Ramos (cell line): Measurements from ENCODE around the gene CABLES2.

Source experiments
- in situ Hi-C: fragments of 300-500 bp; cut with MboI; formaldehyde crosslinking; loops from one replicate; pipeline ENCODE4 v1.14.3; 2022; ENCODE audit warnings: low sequenced_read_pairs; ENCODE audit not compliant: unreplicated experiment

Gene CABLES2

GRCh38 chr20:62407221-62407992 is at the start of gene CABLES2:
CABLES2 (minus strand) TSS chr20:62407285; CDS start chr20:62407276, 9 bp downstream.
- in situ Hi-C loops, result loop anchor here (10.0 kb wide), 1 partner anchor 387 kb away; the partner anchor contains the start of gene MRGBP

- in situ Hi-C loops, result no loop called here
Observed at GRCh38 chr20:62455929-62456328, 48.8 kb upstream of the CABLES2 start.

- in situ Hi-C loops, result no loop called here
Observed at GRCh38 chr20:62454904-62455636, 48.0 kb upstream of the CABLES2 start.

DNA sequence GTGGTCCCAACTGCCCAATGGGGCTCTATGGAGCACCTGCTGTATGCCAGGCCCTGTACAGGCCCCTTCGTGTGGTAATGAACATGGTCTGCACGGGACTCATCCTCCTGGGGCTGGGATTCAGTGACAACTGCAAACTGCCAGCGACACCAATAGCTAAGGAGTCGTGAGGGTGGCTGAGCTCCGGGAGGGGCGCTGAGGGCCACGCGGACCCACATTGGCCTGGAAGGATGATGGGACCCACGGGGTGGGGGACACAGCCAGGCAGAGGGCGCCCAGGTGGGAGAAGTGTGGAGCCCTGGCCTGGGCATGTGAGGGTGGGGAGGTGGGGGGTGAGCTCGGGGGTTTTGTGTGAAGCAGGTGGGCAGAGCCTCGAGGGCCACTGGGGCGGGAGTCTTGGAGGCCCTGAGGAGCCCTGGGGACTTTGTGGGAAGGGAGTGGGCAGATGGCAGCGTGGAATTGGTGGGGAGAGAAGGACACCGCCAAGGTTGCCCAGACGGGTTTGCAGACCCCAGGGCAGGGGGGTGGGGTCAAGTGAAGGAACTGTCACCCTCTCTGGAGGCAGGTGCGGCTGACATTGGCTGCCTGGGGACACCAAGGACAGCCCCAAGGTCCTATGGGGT is 46.2 kb upstream of the CABLES2 start:
- in situ Hi-C loops, result no loop called here

DNA sequence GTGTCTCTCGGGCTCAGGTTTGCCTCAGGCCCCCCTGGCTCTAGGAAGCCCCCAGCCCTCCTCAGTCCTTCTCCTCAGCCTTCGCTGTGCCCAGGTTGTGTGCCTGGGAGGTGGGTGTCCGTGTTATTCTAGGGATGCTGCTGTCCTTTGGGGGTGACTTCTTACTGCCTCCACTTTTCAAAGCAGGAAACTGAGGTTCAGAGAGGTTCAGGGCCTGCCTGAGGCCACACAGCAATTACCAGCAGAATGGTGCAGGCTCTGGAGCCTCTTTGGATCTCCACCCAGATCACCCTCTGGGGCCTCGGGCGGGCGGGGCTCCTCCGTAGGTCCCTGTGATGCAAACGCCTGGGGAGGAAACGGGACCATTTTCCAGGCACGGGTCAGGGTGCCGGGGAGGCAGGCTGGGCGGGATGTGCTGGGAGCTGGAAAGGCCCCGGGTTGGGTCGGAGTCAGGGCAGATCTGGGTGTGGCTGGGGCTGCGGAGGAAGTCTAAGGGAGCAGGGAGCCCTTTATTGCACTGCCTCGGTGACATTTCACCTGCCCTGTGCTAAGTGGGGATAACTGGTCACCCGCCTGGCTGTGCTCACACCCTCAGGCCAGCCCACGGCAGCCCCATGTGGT is 45.5 kb upstream of the CABLES2 start:
- in situ Hi-C loops, result no loop called here

DNA sequence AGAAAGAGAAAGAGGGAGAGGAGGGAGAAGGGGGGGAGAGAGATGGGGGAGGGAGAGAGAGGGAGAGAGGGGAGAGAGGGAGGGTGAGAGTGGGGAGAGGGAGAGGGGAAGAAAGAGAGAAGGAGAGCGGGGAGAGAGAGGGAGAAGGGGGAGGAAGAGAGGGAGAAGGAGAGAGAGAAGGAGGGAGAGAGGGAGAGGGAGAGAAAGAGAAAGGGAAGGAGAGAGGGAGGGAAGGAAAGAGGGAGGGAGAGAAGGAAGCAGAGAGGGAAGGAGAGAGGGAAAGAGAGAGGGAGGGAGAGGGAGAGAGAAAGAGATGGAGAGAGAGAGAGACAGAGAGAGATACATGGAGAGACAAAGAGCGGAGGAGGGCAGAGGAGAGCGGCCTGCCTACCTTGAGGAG is 44.9 kb upstream of the CABLES2 start:
- in situ Hi-C loops, result no loop called here

DNA sequence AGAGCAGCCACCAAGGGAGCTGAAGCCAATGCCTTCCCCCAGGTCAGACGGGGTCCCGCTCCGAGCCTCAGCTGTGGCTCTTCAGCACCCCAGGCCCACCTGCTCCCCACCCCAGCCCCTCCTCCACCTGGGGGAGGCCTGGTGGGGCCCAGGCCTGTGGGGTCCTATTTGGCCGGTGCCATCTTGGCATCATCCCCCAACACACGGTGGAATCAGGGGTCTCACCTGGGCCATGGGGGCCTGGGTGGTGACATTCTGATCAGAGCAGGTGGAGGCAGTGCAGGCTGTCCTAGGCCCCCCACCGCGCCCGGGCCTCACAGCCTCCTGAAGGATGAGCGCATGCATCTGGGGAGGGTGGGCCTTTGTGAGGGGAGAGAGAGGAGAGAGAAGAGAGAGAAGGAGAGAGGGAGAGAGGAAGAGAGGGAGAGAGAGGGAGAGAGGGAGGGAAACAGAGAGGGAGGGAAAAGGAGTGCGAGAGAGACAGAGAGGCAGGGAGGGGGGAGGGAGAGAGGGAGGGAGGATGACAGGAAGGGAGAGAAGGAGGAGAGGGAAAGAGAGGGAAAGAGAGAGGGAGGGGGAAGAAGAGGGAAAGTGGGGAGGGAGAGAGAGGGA is 44.2 kb upstream of the CABLES2 start:
- in situ Hi-C loops, result no loop called here

- in situ Hi-C loops, result no loop called here
Observed at GRCh38 chr20:62449951-62450691, 43.0 kb upstream of the CABLES2 start.

- in situ Hi-C loops, result no loop called here
Observed at GRCh38 chr20:62448788-62449187, 41.7 kb upstream of the CABLES2 start.

DNA sequence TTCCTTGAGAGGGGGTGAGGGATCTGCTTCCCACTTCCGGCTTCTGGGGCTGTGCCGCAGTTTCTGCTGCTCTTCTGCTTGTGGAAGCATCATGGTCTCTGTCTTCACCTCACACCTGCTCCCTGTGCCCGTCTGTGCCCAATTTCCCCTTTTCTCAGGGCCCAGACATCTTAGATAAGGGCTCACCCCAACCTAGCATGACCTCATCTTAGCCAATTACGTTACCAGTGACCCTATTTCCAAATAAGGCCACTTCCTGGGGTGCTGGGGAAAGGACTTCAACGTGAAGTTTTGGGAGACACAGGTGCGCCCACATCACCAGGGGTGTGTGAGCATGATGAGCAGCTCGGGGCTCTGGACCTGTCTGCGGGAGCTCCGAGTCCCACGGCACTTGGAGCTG is 41.0 kb upstream of the CABLES2 start:
- in situ Hi-C loops, result no loop called here

GRCh38 chr20:62446888-62447869 is 40.1 kb upstream of the CABLES2 start:
- in situ Hi-C loops, result no loop called here

- in situ Hi-C loops, result no loop called here
Observed at GRCh38 chr20:62446481-62446880, 39.4 kb upstream of the CABLES2 start.

DNA sequence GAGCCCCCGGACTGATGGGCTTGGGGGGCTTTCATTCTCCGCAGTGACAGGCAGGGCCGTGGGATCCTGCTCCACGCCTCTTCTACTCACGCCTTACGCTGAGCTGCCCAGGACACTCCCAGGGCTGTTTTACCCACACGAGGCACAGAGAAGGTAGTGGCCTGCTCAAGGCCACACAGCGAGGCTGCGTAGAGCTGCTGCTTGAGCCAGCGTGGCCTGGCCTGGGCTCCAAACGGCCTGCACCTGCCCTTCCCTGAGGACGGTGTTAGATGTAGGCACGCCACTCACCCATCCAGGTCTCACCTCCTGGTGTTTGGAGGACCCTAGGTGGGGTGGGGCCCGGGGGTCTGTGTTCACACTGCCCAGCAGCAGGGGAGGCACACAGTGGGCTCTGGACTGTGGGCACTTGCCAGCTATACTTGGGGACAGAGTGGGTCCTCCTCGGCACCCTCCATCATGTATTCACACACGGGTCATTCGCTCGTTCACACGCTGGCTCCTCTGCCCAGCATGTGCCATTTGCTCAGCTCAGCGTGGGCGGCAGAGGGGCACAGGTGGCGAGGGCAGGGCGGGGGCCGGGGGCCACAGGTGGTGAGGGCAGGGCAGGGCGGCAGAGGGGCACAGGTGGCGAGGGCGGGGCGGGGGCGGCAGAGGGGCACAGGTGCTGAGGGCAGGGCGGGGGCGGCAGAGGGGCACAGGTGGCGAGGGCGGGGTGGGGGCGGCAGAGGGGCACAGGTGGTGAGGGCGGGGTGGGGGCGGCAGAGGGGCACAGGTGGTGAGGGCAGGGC is 38.7 kb upstream of the CABLES2 start:
- in situ Hi-C loops, result no loop called here

DNA sequence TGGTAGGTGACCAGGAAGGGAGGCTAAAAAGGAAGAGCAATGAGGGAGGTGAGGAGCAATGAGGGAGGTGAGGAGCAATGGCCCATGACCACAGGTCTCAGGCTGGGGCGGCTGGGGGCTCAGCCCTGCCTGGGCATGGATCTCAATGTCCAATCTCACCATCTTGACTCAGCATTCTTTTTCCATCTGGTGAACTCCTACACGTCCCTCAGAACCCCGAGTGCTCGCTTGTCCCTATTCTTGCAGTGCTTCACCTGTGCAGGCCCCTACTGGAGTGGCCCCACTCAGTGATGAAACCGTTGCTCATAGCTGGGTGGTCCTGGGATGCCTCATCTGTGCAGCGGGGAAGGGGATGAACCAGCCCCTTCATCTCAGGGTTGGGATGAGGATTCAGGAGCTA is 37.2 kb upstream of the CABLES2 start:
- in situ Hi-C loops, result no loop called here

- in situ Hi-C loops, result no loop called here
Observed at GRCh38 chr20:62441987-62442539, 35.0 kb upstream of the CABLES2 start.

GRCh38 chr20:62439218-62439617 is 32.1 kb upstream of the CABLES2 start:
- in situ Hi-C loops, result no loop called here

DNA sequence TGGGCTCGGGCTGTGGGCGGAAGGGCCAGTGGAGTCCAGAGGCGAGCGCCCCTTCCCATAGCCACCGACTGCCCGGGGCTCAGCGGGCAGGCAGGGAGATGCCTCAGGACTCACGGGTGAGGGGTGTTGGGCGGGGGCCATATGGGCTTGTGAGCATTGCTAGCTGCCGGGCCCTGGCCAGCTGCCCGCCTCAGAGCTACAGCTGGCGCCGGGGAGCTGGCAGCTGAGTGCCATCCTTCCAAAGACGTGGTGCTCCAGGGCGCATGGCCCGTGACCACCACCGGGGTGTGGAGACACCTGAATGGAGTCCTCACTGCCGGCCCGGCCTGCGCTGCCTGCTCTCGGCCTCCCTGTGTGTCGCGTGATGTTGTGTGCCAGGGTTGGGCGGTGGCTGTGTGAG is 30.8 kb upstream of the CABLES2 start:
- in situ Hi-C loops, result no loop called here
